K562 (cell line): ENCODE data around the gene SELPLG.

Experiments used
- MAFF ChIP-seq: IDR thresholded peaks from 2 replicates; pipeline ENCODE4 v1.6.1; 2012; ENCODE audit warnings: low read length, improper control_type of control experiment
- POLR2A ChIP-seq: fragments of 450-650 bp; conservative IDR thresholded peaks from 2 replicates; pipeline ENCODE4 v1.6.1; 2016
- SMARCE1 ChIP-seq: fragments of 450-650 bp; IDR thresholded peaks from 2 replicates; pipeline ENCODE4 v1.7.1; 2016; ENCODE audit warnings: mild to moderate bottlenecking
- SPI1 ChIP-seq: IDR thresholded peaks from 2 replicates; pipeline ENCODE4 v1.6.1; 2011; ENCODE audit warnings: low read depth, low read length, control low read depth, borderline replicate concordance
- ZNF3 ChIP-seq: fragments of 250-450 bp; sonication (Bioruptor Pico); IDR thresholded peaks from 2 replicates; pipeline ENCODE4 v1.5.0; 2021; ENCODE audit warnings: mild to moderate bottlenecking, moderate library complexity
- TF ChIP-seq, protein P1 (sequence below), 2 experiments: fragments of 450-650 bp; formaldehyde crosslinking in 1 of 2; IDR thresholded peaks; 2 replicates each; pipeline versions ENCODE4 v1.4.0 to v1.6.1; 2014 to 2020; ENCODE audit warnings: mild to moderate bottlenecking in 2 of 2, borderline replicate concordance in 1 of 2, low read depth in 1 of 2

DNA sequence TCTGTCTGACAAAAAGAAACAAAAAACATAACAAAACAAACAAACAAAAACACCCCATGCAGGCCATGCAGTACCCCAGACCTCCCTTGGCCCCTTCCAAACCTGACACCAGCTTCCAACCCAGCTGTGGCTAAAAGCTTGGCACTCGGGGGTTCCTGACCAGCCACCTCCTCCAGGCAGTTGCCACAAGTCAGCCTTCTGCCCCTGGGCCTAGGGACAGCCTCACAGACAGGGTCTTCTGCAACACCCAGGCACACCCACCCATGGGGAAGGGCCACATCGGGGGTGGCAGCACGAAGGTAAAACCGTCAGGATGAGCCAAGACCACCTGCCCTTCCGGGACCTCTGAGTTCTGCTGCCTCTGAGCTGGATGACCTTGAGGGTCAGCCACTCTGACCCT, 25.1 kb downstream of the SELPLG start:
- TF ChIP-seq SPI1 (no peak), MAFF (no peak), SMARCE1 (no peak), ZNF3 (CRISPR knock-in tag) (no peak), POLR2A (no peak)
- TF ChIP-seq, protein P1, sequence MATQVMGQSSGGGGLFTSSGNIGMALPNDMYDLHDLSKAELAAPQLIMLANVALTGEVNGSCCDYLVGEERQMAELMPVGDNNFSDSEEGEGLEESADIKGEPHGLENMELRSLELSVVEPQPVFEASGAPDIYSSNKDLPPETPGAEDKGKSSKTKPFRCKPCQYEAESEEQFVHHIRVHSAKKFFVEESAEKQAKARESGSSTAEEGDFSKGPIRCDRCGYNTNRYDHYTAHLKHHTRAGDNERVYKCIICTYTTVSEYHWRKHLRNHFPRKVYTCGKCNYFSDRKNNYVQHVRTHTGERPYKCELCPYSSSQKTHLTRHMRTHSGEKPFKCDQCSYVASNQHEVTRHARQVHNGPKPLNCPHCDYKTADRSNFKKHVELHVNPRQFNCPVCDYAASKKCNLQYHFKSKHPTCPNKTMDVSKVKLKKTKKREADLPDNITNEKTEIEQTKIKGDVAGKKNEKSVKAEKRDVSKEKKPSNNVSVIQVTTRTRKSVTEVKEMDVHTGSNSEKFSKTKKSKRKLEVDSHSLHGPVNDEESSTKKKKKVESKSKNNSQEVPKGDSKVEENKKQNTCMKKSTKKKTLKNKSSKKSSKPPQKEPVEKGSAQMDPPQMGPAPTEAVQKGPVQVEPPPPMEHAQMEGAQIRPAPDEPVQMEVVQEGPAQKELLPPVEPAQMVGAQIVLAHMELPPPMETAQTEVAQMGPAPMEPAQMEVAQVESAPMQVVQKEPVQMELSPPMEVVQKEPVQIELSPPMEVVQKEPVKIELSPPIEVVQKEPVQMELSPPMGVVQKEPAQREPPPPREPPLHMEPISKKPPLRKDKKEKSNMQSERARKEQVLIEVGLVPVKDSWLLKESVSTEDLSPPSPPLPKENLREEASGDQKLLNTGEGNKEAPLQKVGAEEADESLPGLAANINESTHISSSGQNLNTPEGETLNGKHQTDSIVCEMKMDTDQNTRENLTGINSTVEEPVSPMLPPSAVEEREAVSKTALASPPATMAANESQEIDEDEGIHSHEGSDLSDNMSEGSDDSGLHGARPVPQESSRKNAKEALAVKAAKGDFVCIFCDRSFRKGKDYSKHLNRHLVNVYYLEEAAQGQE (IDR thresholded peaks at IDR 0.05; ENCODE audit: borderline replicate concordance) = no peak
- TF ChIP-seq, protein P1 (CRISPR knock-in tag; IDR thresholded peaks at IDR 0.05; ENCODE audit: low read depth) = no peak
